AG08396 (cell line): Measurements from ENCODE around the gene DPEP2.
A peak's percentile ranks its signal among the peaks of the same experiment; 100 is the strongest.
"Not testable (repeated sequence)": the region's sequence is repeated elsewhere in the genome, so short reads cannot be mapped to it uniquely, and the experiment has no call there.

Source experiments
- DNase-seq: peaks from one replicate; pipeline ENCODE4 v3.0.0; 2012; ENCODE audit warnings: low spot score, mixed read lengths

The DPEP2 gene

DNA sequence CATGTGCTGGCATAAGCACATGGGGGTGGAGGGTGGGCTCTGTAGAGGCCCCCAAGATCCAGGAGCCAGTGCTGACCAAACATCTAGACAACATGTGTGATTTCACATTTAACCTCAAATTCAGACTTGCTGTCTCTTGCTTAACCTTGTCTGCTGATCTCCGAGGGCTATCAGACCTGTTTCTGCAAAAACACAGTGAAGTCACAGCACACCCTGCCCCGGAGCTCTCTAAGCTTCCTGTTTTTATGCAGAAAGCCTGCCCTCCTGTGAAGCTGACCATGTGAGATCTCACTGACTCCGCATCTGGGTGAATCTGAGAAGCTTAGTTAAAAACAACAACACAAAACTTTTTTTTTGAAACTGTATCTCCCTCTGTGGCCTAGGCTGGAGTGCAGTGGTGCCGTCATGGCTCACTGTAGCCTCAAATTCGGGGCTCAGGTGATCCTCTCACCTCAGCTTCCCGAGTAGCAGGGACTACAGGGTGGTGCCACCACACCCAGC, 6.6 kb upstream of the DPEP2 start:
- no peak for DNase-seq

DNA sequence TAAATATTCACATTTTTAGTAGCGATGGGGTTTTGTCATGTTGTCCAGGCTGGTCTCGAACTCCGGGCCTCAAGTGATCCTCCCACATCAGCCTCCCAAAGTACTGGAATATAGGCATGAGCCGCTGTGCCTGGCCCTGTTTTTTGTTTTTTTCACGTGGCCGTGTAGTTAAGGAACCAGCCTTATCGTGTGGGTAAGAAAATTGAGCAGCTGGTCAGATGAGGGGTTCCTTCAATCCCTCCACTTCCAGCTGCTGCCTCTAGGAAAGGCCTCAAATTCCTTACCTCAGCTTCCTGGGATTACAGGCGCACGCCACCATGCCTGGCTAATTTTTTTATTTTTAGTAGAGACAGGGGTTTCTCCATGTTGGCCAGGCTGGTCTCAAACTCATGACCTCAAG, 5.9 kb upstream of the DPEP2 start:
- no peak for DNase-seq

DNA sequence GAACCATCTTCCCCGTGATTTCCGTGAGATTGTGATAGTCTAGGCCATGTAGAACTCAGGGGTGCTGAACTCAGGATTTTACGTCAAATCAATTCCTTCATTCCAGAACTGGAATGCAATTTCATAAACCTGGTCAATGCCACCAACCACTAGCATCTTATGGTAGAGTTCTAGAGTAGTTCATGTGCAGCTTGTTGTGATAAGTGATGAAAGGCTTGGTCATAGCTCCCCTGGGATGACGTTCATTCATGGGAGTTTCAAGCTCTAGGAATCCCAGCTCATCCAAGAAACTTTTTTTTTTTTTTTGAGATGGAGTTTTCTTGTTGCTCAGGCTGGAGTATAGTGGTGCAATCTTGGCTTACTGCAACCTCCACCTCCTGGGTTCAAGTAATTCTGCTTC, 3.7 kb upstream of the DPEP2 start:
- peak; percentile 21 for DNase-seq

DNA sequence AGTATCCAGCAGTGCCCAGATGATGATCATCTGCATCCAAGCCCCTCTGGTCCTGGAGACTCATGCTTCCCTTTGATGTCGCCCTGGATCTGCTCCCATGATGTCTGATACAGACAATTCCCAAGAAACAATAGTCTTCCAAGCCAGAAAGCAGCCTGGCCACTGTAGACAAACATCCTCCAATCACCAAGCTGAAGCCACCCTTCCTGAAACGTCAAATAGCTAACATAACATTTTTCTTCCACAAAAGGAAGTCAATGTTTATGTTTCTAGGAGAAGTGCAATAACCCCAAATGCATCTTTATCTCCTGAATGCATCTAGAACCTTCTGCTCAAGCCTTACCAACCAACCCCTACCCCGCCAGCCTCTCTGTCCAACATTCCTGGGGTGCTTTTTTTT, 1.2 kb upstream of the DPEP2 start:
- peak; percentile 6 for DNase-seq

DNA sequence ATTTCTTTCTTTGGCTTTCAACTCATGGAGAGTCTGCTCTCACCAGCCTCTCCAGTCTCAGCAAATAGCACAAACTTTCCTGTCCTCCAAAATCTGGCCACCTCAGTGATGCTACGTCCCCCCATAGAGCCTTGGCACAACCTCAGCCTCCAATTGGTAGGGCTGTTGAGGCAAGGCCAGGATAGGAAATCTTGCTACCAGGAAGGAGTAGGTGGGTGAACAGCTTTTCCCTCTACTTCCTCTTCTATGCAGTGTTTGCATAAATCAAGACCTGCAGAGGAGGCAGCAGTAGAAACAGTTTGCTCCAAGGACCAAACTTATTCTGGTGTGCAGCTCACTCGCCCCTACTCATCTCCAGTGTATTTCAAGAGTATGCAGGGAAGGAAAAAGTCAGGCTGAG, 701 bp upstream of the DPEP2 start:
- no peak for DNase-seq

DNA sequence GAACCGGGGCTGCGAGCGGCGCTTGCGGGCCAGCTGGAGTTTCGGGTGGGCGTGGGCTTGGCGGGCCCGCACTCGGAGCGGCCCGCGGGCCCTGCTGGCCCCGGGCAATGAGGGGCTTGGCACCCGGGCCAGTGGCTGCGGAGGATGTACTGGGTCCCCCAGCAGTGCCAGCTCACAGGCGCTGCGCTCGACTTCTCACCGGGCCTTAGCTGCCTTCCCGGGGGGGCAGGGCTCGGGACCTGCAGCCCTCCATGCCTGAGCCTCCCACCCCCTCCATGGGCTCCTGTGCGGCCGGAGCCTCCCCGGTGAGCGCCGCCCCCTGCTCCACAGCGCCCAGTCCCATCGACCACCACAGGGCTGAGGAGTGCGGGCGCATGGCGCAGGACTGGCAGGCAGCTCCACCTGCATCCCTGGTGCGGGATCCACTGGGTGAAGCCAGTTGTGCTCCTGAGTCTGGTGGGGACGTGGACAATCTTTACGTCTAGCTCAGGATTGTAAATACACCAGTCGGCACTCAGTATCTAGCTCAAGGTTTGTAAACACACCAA, 979 bp downstream of the DPEP2 start:
- DNase-seq, result not testable (repeated sequence)

DNA sequence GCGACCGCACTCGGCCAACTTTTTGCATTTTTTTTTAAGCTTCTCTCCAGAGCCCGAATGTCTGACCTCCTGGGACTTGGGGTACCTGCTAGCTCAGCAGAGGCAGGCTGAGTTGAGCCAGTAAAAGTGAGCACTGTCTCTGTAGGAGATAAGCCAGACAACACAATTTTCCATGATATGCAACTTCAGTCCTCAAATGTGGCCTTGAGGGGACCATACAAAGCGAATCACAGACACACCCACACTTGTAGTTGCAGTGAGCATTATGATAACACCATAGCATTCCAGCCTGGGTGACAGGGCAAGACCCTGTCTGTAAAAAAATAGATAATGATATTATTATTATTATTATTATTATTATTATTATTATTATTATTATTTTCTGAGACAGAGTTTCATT, 2.6 kb downstream of the DPEP2 start:
- no peak for DNase-seq

DNA sequence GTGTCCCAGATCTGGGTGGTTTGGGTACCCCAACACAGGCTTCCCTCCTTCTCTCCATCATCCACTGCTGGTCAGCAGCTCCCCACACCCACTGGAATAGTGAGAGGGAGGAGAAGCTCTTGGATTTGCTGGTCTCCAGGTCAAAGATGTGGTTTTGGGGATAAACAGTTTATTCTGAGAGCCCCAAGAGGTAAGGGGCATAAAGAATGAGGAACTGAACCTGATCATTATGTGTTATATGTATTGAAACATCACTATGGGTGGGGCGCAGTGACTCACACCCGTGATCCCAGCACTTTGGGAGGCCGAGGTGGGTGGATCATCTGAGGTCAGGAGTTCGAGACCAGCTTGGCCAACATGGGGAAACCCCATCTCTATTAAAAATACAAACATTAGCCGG, 3.9 kb downstream of the DPEP2 start:
- DNase-seq, result peak; percentile 7

DNA sequence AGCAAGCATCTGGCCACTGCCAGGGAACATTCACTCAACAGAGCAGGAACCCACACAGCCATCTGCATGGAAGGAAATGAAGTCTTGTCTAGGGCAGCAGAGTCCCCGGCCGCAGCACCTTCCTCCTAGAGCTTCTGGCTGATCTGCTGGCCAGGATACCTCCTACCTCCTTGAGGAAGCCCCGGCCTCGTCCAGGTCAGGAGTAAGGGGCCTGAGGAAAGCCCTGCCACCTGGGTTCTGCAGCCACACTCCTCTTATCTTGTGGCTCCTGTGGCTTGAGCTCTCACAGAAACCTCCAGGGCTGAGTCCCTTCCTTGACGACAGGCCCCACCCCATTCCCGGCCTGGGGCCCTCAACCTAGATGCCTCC, 5.3 kb downstream of the DPEP2 start:
- not testable (repeated sequence) for DNase-seq

DNA sequence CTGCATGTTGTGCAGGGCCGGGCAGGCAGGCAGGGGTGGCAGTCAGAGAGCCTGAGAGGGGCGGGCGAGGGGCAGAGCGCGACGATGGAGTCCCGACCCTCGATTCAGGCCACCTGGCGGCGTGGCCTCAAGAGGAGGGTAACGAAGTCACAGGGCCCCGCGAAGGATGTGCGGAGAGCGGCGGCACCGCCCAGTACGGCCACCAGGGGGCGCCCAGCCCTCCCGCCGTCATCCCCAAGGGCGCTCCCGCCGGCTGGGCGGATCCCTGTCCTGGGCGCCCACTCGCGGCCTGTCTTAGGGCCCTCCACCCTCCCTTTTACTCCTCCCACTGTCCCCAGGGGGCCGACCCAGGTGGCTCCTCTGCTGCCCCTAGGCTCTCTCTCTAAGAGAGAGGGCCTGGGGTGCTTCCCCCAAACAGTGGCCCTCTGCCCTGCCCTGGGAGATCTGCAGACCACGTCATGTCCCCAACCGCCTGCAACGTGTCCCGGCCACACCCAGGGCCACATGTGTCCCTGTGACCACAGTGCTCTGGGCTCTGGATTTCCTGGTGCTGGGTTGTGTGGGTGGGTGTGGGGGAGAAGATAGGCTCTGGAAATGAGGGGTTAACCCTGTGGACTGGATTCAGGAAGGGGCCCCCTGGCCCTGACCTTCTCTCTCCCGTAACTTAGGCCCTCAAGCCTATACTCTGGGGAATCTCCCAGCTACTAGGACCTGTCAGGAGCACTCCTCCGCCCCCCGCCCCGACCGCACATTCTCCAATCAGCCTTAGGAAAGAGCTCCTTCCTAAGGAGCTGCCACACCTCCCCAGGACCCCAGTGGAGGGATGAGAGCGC, 5.9 kb downstream of the DPEP2 start:
- peak; percentile 92 for DNase-seq

DNA sequence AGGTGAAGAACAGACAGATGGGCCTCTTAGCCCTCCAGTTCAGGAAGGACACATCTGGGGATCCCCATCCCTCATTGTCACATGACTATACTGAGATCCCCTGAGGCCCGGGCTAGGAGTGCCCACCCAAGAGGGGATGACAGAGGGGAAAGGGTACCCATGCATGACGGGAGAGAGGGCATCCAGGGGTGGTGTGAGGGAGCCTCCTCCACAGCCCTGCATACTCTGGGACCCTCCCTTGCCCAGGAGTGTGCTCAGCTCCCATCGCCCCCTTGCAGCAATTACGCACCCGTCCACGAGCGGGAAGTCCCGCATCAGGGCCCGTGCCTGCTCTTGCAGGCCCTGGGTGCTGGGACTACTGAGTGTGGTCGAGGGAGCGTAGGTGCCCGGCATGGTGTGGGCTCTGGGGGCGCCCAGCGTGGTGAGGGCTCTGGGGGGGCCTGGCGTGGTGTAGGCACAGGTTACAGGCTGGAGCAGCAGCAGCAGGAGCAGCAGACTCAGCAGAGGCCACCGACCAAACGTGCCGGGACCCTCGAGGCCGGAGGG, 6.5 kb downstream of the DPEP2 start:
- DNase-seq, result no peak

DNA sequence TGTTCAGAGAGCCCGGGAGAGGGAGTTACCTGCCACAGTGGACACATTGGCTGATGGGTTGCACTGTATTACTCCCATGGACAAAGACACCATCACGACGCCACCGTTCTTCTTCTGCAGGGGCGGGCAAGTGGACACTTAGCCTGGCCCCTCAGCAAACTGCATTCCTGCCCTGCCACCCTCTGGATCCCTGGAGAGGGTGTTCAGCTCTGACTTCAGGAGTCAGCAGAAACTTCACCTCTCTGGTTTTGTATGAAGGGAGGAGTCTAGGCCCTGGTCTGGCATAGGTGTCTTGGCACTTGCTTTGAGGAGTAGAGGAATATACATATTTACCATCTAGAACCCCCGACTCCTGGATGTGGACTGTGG, 9.3 kb downstream of the DPEP2 start:
- no peak for DNase-seq

DNA sequence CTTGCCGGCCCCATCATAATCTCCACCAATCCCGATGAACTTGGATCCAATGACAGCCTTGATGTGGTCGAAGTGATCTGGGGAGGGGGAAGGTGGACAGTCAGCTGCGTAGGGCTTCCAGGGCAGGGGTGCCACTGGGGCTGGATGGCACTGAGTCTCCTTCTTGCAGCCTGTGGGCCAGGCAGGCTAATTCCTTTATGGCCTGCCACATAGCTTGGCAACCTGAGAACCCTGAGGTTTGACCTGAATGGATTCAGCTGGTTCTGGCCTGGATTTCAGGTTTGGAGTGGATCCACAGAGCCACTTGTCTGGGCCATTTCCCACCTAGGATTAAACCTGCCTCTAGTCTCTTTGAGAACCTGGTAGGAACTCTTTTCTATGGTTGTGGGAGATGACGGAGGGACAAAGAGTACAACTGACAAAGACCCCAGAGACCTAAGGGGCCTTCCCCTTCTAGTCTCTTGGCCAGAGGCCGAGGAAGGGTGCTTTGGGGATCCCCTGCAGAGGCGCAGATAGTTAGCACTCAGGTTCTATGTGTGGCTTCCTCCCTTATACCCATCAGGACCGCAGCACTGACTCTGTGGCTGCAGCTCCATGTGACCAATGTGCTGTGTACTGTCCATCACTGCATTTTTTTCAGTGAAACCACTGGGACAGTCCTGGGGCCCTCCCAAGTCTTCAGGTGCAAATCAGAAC, 9.8 kb downstream of the DPEP2 start:
- no peak for DNase-seq

DNA sequence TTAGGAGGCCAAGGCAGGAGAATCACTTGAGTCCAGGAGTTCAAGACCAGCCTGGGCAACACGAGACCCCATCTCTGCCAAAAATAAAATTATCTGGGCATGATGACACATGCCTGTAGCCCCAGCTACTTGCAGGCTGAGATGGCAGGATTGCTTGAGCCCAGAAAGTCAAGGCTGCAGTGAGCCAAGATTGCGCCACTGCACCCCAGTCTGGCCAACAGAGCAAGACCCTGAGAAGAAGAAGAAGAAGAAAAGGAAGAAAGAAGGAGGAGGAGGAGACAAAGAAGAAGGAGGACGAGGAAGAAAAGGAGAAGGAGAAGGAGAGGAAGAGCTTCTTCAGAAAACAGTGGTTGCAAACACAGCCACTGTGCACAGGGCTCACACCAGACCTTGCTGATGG, 10.6 kb downstream of the DPEP2 start:
- no peak for DNase-seq

DNA sequence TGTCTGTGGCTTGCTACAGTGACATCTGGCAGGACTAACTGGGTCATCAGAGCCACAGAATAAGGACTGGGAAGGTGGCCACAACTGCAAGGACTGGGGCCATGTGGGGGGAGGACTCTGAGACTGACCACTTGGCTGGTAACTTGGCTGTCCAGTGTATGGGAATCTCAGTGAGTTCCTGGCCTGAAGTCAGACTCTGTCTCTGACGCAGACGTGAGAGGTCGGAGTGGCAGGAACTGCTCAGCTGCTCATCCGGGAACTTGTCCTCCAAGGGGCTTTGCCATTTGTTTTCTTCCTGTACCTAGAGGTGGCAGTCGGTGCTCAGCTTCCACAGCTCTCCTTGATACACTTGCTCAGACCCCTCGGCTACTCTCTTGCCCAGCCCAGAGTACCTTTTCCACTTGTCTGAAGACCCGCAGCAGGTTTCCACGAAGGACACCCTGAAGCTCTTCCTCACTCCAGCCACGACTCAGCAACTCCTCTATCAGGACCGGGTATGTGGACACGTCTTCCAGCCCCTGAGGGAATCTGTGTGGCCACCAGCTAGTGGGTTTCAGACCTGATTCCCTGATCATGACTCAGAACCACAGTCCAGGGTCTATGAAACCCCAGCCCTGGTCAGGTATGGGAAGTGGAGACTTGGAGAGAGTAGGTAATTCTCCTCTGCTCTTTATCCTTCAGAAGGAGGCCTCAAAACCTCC, 11.7 kb downstream of the DPEP2 start:
- no peak for DNase-seq

DNA sequence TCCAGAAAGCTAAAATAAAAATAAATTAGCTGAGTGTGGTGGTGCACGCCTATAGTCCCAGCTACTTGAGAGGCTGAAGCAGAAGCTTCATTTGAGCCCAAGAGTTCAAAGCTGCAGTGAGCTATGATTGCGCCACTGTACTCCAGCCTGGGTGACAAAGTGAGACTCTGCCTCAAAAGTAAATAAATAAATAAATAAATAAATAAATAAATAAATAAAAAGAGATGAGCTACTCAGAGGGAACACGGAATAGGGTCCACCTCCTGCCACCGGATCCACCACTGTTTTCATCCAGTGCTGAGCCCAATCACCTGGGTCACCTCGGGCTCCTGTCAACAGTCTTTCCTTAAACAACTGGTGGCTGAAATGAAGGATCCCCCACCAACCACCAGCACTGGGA, 12.3 kb downstream of the DPEP2 start:
- no peak for DNase-seq

DNA sequence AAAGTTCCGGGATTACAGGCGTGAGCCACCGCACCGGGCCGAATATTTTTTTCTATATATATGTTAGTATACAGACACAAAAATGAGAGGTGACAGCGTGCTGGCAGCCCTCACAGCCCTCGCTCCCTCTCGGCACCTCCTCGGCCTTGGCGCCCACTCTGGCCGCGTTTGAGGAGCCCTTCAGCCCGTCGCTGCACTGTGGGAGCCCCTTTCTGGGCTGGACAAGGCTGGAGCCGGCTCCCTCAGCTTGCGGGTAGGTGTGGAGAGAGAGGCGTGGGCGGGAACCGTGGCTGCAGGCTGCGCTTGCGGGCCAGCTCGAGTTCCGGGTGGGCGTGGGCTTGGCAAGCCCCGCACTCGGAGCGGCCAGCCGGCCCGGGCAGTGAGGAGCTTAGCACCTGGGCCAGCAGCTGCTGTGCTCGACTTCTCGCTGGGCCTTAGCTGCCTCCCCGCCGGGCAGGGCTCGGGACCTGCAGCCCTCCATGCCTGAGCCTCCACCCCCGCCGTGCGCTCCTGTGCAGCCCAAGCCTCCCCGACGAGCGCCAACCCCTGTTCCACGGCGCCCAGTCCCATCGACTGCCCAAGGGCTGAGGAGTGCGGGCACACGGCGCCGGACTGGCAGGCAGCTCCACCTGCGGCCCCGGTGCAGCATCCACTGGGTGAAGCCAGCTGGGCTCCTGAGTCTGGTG, 17.1 kb downstream of the DPEP2 start:
- DNase-seq, result no peak

DNA sequence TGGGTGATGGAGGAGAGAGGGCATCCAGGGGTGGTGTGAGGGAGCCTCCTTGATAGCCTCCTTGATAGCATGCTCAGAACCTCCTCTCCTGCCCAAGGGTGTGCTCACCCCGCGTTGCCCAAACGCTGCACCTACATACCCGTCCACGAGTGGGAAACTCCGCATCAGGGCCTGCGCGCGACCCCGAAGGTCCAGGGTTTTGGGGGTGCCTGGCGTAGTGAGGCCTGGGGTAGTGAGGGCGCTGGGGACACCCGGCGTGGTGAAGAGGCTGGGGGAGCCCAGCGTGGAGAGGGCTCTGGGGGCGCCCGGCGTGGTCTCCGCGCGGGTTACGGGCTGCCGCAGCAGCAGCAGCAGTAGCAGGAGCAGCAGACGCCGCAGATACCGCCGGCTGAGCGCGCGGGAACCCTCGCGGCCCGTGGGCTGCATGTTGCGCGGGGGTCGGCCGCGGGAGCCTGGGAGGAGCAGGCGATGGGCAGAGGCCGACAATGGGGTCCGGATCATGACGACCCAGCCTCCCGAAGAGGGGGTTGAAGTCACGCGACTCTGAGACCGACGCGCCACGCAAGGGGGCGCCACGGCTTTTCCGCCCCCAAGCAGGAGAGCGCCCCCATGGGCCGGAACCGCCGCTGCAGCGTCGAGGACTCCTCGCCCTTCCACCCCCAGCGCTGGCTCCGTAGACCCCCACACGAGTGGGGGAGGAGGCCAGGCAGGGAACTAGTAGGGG, 19.2 kb downstream of the DPEP2 start, which contains the start of gene DPEP3:
TSS of gene DPEP3 (minus strand) at position 545 of the 724 bp plus-strand sequence. CDS start at position 426, 119 bp downstream.
- no peak for DNase-seq

DNA sequence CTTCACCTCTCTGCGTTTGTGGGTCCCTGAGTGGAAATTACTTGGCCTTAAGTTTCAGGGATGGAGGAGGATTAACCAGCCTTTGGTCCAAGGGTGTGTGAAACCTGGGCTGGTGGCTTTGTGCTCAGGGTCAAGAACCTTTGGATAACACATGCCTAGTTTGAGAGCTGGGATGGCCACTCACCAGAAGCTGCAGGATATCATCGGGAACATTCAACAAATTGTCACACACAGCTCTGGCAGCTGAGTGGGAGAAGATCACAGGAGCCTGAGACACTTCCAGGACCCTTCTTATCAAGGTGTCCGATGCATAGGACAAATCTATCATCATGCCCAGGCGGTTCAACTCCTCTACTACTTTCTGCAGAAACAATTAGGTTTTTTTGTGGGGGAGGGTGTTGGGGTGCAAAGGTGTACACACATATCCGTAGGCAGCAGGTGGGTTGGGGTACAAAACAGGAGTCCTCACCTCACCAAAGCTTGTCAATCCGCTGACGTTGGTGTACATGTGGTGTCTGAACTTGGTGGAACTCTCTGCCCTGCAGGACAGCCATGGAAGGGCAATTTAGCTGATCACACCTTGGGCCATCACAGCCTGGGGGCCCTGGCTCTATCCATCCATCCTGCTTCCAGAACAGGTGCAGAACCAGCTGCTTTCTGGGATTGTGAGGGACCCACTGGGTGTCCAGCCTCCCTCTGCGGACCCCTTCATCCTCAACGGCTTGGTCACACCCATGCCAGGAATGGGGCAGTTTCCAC, 21.6 kb downstream of the DPEP2 start:
- DNase-seq, result no peak

DNA sequence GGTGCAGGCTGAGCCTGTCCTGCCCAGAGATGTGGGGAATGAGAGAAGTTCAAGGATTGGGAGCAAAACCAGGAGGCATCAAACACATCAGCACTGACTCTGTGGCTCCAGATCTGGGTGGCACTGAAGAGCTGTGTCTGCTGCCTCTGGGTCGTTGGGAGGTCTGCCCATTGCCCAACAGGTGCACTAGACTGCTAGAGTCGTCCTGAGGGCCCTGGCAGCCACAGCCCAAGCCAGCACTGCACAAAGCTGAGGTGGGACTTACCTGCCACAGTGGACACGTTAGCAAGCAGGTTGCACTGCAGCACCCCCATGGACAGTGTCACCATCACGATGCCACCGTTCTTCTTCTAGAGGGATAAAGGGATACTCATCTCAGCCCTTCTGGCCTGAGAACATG, 22.3 kb downstream of the DPEP2 start:
- DNase-seq, result no peak
